HepG2 (cell line): ENCODE measurements around the gene SIGLEC14. TPM values are rescaled to one million over a fixed set of nuclear protein-coding genes. Genes with fewer than 3 reads are reported as not detected.

Experiments used
- AGO1 ChIP-seq: fragments of 200-400 bp; formaldehyde crosslinking; IDR thresholded peaks from 2 replicates; pipeline ENCODE4 v1.6.1; 2017; ENCODE audit warnings: mild to moderate bottlenecking, low read depth, low read length, moderate library complexity; ENCODE audit not compliant: poor library complexity, severe bottlenecking
- ATF7-NPFF ChIP-seq: sonication (generic); formaldehyde crosslinking; IDR thresholded peaks from 2 replicates; pipeline ENCODE4 v1.8.1; 2023; ENCODE audit warnings: mild to moderate bottlenecking, low read depth, missing genetic modification reagents, moderate library complexity
- HCFC1 ChIP-seq: fragments of 150-350 bp; IDR thresholded peaks from 2 replicates; pipeline ENCODE4 v1.6.1; 2014; ENCODE audit warnings: low read depth, low read length
- MLLT10 ChIP-seq: sonication (generic); formaldehyde crosslinking; IDR thresholded peaks from 2 replicates; pipeline ENCODE4 v1.4.0; 2020; ENCODE audit warnings: missing genetic modification reagents
- NR1H2 ChIP-seq: sonication (generic); formaldehyde crosslinking; IDR thresholded peaks from 2 replicates; pipeline ENCODE4 v1.8.1; 2022; ENCODE audit warnings: low read depth, missing genetic modification reagents, borderline replicate concordance
- SRF ChIP-seq: IDR thresholded peaks from 2 replicates; pipeline ENCODE4 v1.6.1; 2011; ENCODE audit warnings: mild to moderate bottlenecking, low read depth, low read length, moderate library complexity
- SSRP1 ChIP-seq: IDR thresholded peaks from 2 replicates; pipeline ENCODE4 v1.6.1; 2016; ENCODE audit warnings: control low read depth
- TARDBP ChIP-seq: sonication (generic); formaldehyde crosslinking; IDR thresholded peaks from 2 replicates; pipeline ENCODE4 v1.8.0; 2022; ENCODE audit warnings: mild to moderate bottlenecking, missing genetic modification reagents
- ZFX ChIP-seq: sonication (generic); formaldehyde crosslinking; IDR thresholded peaks from 2 replicates; pipeline ENCODE4 v1.4.0; 2020; ENCODE audit warnings: mild to moderate bottlenecking, low read depth, missing genetic modification reagents, moderate library complexity
- ZNF263 ChIP-seq: sonication (generic); formaldehyde crosslinking; IDR thresholded peaks from 2 replicates; pipeline ENCODE4 v1.4.0; 2020; ENCODE audit warnings: missing genetic modification reagents
- ZNF30 ChIP-seq: sonication (generic); formaldehyde crosslinking; IDR thresholded peaks from 2 replicates; pipeline ENCODE4 v1.5.0; 2020; ENCODE audit warnings: mild to moderate bottlenecking, missing genetic modification reagents
- ZNF567 ChIP-seq: sonication (generic); formaldehyde crosslinking; IDR thresholded peaks from 2 replicates; pipeline ENCODE4 v1.8.1; 2023; ENCODE audit warnings: mild to moderate bottlenecking, missing genetic modification reagents, borderline replicate concordance
- ZNF788 ChIP-seq: sonication (generic); formaldehyde crosslinking; IDR thresholded peaks from 2 replicates; pipeline ENCODE4 v1.5.0; 2020; ENCODE audit warnings: mild to moderate bottlenecking, missing genetic modification reagents, borderline replicate concordance
- polyA plus RNA-seq, 8 experiments: library from polyadenylated mRNA; depleted of rRNA in 3 of 8; stranded (reverse) in 7 of 8; unstranded in 1 of 8; fragments of >200 nt; fragmentation: Illumina TruSeq in 4 of 8; extraction: Trizol in 4 of 8; gene quantifications; 2 replicates each; pipeline versions ENCODE4 v1.2.1 to v1.2.3, GENCODE V29; 2011 to 2016; ENCODE audit warnings: low read depth in 4 of 8, missing spikeins in 1 of 8, mixed read lengths in 1 of 8; ENCODE audit not compliant: insufficient read depth in 1 of 8
- total RNA-seq, 5 experiments: library from RNA; depleted of rRNA; stranded (reverse); fragments of >200 nt; fragmentation: Illumina TruSeq; extraction: Trizol; gene quantifications; 2 replicates each; pipeline ENCODE4 v1.2.3, GENCODE V29; 2016; ENCODE audit warnings: low read depth in 1 of 5
- TF ChIP-seq, protein P1 (sequence below), 2 experiments: sonication (generic) in 1 of 2; formaldehyde crosslinking in 1 of 2; IDR thresholded peaks; 2 replicates each; pipeline versions ENCODE4 v1.6.1 to v1.9.0; 2014 to 2022; ENCODE audit warnings: antibody characterized with exemption in 1 of 2, borderline replicate concordance in 1 of 2, inconsistent platforms in 1 of 2, low read depth in 1 of 2, missing genetic modification reagents in 1 of 2
- TF ChIP-seq, protein P2 (sequence below): sonication (generic); formaldehyde crosslinking; IDR thresholded peaks from 2 replicates; pipeline ENCODE4 v1.8.1; 2023; ENCODE audit warnings: mild to moderate bottlenecking, inconsistent platforms, moderate library complexity, missing genetic modification reagents, borderline replicate concordance
- TF ChIP-seq, protein P3 (sequence below): sonication (generic); formaldehyde crosslinking; IDR thresholded peaks from 2 replicates; pipeline ENCODE4 v1.4.0; 2020; ENCODE audit warnings: missing genetic modification reagents
- TF ChIP-seq, protein P4 (sequence below): IDR thresholded peaks from 2 replicates; pipeline ENCODE4 v1.6.1; 2016; ENCODE audit warnings: missing genetic modification reagents, missing compliant biosample characterization

Gene SIGLEC14
- total and polyA plus RNA-seq, 2 of the 13 experiments (the other 11 are each of a cell fraction or from before 2014, with no cell fraction given), result 0.05 to 0.09 TPM

DNA sequence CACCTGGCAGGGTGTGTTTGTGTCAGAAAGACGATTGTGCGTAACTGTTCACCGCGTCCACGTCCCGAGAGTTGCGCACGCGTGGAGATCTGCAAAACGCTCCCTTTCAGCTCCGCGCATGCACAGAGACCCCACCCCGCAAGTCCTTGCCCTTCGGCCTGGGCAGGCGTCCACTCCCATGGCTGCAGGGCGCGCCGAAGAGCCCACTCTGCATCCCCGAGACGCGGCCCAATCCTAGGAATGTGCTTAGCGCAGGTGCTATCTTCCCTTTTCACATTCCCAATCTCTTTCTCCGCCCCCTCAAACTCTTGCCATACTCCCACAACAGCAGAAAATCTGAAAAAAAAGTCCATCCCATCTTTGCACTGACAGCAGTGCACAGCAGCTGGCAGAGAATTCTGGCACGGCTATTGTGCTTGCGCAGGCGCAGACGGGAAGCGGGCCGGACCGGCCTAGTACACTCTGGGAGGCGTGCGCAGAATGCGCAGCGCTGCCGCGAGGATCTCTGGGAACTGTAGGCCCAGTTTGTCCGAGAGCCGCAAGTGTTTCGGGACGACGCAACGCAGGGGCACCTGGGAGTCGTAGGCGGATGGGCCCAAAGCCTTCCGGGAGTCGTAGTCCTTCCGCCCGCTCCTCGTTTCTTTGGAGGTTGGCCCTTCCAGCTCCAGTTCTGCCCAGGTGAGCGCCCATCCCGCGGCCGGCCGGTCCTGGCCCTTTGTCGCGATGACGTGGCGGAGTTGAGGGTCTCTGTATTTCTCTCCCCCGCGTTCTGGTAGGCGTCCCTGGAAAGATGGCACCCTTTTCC is 52.5 kb downstream of the SIGLEC14 start (continued):
- TF ChIP-seq ZNF30 (CRISPR knock-in tag) (no peak), MLLT10 (CRISPR knock-in tag) (no peak), ATF7-NPFF (no peak), AGO1 (peak; percentile 69), SSRP1 (CRISPR knock-in tag) (no peak), ZNF788 (CRISPR knock-in tag) (peak; percentile 40; the same call in 1 of the 2 replicates), TARDBP (CRISPR knock-in tag) (0 out of 2 replicates have a peak, but pooled peaks have one; percentile 49), ZNF567 (no peak), NR1H2 (CRISPR knock-in tag) (no peak), ZFX (peak; percentile 85), SRF (no peak), HCFC1 (peak; percentile 92), ZNF263 (no peak)
- TF ChIP-seq, protein P1, sequence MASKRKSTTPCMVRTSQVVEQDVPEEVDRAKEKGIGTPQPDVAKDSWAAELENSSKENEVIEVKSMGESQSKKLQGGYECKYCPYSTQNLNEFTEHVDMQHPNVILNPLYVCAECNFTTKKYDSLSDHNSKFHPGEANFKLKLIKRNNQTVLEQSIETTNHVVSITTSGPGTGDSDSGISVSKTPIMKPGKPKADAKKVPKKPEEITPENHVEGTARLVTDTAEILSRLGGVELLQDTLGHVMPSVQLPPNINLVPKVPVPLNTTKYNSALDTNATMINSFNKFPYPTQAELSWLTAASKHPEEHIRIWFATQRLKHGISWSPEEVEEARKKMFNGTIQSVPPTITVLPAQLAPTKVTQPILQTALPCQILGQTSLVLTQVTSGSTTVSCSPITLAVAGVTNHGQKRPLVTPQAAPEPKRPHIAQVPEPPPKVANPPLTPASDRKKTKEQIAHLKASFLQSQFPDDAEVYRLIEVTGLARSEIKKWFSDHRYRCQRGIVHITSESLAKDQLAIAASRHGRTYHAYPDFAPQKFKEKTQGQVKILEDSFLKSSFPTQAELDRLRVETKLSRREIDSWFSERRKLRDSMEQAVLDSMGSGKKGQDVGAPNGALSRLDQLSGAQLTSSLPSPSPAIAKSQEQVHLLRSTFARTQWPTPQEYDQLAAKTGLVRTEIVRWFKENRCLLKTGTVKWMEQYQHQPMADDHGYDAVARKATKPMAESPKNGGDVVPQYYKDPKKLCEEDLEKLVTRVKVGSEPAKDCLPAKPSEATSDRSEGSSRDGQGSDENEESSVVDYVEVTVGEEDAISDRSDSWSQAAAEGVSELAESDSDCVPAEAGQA (IDR thresholded peaks at IDR 0.05; ENCODE audit: low read depth), result 0 out of 2 replicates have a peak, but pooled peaks have one; percentile 42
- TF ChIP-seq, protein P1 (CRISPR knock-in tag; IDR thresholded peaks at IDR 0.05; ENCODE audit: borderline replicate concordance), result no peak
- TF ChIP-seq, protein P2, sequence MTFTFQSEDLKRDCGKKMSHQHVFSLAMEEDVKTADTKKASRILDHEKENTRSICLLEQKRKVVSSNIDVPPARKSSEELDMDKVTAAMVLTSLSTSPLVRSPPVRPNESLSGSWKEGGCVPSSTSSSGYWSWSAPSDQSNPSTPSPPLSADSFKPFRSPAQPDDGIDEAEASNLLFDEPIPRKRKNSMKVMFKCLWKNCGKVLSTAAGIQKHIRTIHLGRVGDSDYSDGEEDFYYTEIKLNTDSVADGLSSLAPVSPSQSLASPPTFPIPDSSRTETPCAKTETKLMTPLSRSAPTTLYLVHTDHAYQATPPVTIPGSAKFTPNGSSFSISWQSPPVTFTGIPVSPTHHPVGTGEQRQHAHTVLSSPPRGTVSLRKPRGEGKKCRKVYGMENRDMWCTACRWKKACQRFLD (CRISPR knock-in tag), result no peak
- TF ChIP-seq, protein P3, sequence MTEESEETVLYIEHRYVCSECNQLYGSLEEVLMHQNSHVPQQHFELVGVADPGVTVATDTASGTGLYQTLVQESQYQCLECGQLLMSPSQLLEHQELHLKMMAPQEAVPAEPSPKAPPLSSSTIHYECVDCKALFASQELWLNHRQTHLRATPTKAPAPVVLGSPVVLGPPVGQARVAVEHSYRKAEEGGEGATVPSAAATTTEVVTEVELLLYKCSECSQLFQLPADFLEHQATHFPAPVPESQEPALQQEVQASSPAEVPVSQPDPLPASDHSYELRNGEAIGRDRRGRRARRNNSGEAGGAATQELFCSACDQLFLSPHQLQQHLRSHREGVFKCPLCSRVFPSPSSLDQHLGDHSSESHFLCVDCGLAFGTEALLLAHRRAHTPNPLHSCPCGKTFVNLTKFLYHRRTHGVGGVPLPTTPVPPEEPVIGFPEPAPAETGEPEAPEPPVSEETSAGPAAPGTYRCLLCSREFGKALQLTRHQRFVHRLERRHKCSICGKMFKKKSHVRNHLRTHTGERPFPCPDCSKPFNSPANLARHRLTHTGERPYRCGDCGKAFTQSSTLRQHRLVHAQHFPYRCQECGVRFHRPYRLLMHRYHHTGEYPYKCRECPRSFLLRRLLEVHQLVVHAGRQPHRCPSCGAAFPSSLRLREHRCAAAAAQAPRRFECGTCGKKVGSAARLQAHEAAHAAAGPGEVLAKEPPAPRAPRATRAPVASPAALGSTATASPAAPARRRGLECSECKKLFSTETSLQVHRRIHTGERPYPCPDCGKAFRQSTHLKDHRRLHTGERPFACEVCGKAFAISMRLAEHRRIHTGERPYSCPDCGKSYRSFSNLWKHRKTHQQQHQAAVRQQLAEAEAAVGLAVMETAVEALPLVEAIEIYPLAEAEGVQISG (CRISPR knock-in tag), result peak; percentile 80
- TF ChIP-seq, protein P4, sequence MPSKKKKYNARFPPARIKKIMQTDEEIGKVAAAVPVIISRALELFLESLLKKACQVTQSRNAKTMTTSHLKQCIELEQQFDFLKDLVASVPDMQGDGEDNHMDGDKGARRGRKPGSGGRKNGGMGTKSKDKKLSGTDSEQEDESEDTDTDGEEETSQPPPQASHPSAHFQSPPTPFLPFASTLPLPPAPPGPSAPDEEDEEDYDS (CRISPR knock-in tag), result no peak; the same call in 1 of the 2 replicates
